Measurements from ENCODE around the gene EVPL. TPM values are rescaled to one million over a fixed set of nuclear protein-coding genes. Genes with fewer than 3 reads are reported as not detected.

The EVPL gene
- total and polyA plus RNA-seq, 2 of the 13 experiments (the other 11 are each of a cell fraction or from before 2014, with no cell fraction given): 2.1 to 8.2 TPM

DNA sequence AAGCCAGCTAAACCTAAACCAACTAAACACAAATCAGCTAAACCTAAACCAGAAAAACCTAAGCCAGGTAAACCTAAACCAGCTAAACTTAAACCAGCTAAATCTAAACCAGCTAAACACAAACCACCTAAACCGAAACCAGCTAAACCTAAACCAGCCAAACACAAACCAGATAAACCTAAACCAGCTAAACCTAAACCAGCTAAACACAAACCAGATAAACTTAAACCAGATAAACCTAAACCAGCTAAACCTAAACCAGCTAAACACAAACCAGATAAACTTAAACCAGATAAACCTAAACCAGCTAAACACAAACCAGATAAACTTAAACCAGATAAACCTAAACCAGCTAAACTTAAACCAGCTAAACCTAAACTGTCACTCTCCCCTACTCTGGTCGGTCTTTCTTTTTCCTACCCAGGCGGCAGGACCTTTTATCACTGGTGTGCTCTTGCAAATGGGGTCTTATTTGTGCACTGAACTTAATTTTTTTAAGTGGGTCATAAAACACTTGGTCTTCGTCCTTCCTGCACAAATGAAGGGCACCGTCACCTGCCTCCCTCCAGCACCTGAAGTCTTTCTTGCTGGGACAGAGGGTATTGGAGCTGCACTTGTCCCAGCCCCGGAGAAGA, 7.2 kb downstream of the EVPL start (continued):
- TF ChIP-seq, protein P1, sequence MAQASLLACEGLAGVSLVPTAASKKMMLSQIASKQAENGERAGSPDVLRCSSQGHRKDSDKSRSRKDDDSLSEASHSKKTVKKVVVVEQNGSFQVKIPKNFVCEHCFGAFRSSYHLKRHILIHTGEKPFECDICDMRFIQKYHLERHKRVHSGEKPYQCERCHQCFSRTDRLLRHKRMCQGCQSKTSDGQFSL (CRISPR knock-in tag; IDR thresholded peaks at IDR 0.05): no peak
- no peak for TF ChIP-seq SNAI1 (CRISPR knock-in tag; IDR thresholded peaks at IDR 0.05; ENCODE audit: borderline replicate concordance)
- TF ChIP-seq, protein P2, sequence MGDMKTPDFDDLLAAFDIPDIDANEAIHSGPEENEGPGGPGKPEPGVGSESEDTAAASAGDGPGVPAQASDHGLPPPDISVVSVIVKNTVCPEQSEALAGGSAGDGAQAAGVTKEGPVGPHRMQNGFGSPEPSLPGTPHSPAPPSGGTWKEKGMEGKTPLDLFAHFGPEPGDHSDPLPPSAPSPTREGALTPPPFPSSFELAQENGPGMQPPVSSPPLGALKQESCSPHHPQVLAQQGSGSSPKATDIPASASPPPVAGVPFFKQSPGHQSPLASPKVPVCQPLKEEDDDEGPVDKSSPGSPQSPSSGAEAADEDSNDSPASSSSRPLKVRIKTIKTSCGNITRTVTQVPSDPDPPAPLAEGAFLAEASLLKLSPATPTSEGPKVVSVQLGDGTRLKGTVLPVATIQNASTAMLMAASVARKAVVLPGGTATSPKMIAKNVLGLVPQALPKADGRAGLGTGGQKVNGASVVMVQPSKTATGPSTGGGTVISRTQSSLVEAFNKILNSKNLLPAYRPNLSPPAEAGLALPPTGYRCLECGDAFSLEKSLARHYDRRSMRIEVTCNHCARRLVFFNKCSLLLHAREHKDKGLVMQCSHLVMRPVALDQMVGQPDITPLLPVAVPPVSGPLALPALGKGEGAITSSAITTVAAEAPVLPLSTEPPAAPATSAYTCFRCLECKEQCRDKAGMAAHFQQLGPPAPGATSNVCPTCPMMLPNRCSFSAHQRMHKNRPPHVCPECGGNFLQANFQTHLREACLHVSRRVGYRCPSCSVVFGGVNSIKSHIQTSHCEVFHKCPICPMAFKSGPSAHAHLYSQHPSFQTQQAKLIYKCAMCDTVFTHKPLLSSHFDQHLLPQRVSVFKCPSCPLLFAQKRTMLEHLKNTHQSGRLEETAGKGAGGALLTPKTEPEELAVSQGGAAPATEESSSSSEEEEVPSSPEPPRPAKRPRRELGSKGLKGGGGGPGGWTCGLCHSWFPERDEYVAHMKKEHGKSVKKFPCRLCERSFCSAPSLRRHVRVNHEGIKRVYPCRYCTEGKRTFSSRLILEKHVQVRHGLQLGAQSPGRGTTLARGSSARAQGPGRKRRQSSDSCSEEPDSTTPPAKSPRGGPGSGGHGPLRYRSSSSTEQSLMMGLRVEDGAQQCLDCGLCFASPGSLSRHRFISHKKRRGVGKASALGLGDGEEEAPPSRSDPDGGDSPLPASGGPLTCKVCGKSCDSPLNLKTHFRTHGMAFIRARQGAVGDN (CRISPR knock-in tag; IDR thresholded peaks at IDR 0.05): no peak
- no peak for TF ChIP-seq ZBTB20 (CRISPR knock-in tag; IDR thresholded peaks at IDR 0.05; ENCODE audit: borderline replicate concordance, low read depth)
- TF ChIP-seq, protein P3, sequence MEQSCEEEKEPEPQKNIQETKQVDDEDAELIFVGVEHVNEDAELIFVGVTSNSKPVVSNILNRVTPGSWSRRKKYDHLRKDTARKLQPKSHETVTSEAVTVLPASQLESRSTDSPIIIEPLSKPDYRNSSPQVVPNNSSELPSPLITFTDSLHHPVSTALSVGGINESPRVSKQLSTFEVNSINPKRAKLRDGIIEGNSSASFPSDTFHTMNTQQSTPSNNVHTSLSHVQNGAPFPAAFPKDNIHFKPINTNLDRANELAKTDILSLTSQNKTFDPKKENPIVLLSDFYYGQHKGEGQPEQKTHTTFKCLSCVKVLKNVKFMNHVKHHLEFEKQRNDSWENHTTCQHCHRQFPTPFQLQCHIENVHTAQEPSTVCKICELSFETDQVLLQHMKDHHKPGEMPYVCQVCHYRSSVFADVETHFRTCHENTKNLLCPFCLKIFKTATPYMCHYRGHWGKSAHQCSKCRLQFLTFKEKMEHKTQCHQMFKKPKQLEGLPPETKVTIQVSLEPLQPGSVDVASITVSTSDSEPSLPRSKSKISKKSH (CRISPR knock-in tag; IDR thresholded peaks at IDR 0.05; ENCODE audit: borderline replicate concordance): no peak
- no peak for TF ChIP-seq HES4 (CRISPR knock-in tag; IDR thresholded peaks at IDR 0.05; ENCODE audit: borderline replicate concordance)
- no peak for TF ChIP-seq GABPB1 (CRISPR knock-in tag; IDR thresholded peaks at IDR 0.05)
- TF ChIP-seq, protein P4, sequence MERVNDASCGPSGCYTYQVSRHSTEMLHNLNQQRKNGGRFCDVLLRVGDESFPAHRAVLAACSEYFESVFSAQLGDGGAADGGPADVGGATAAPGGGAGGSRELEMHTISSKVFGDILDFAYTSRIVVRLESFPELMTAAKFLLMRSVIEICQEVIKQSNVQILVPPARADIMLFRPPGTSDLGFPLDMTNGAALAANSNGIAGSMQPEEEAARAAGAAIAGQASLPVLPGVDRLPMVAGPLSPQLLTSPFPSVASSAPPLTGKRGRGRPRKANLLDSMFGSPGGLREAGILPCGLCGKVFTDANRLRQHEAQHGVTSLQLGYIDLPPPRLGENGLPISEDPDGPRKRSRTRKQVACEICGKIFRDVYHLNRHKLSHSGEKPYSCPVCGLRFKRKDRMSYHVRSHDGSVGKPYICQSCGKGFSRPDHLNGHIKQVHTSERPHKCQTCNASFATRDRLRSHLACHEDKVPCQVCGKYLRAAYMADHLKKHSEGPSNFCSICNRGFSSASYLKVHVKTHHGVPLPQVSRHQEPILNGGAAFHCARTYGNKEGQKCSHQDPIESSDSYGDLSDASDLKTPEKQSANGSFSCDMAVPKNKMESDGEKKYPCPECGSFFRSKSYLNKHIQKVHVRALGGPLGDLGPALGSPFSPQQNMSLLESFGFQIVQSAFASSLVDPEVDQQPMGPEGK (CRISPR knock-in tag; IDR thresholded peaks at IDR 0.05): no peak
- TF ChIP-seq ZNF652 (CRISPR knock-in tag; IDR thresholded peaks at IDR 0.05; ENCODE audit: borderline replicate concordance, low read depth): no peak
- TF ChIP-seq ATF7 (IDR thresholded peaks at IDR 0.05): 0 out of 2 replicates have a peak, but pooled peaks have one; percentile 14
- TF ChIP-seq ATF7 (CRISPR knock-in tag; IDR thresholded peaks at IDR 0.05): no peak
- TF ChIP-seq WIZ (CRISPR knock-in tag; IDR thresholded peaks at IDR 0.05): no peak
- 0 out of 2 replicates have a peak, but pooled peaks have one; percentile 29 for TF ChIP-seq FOXK2 (IDR thresholded peaks at IDR 0.05)
- 0 out of 2 replicates have a peak, but pooled peaks have one; percentile 27 for TF ChIP-seq NFRKB (IDR thresholded peaks at IDR 0.05)
- no peak for TF ChIP-seq TBP (CRISPR knock-in tag; IDR thresholded peaks at IDR 0.05)
- no peak for TF ChIP-seq ZNF136 (CRISPR knock-in tag; IDR thresholded peaks at IDR 0.05; ENCODE audit: low read depth)
- no peak for TF ChIP-seq SOX5 (CRISPR knock-in tag; IDR thresholded peaks at IDR 0.05; ENCODE audit: borderline replicate concordance)
- TF ChIP-seq MBD4 (IDR thresholded peaks at IDR 0.05; ENCODE audit: borderline replicate concordance, low read length): no peak
- TF ChIP-seq ZNF768 (CRISPR knock-in tag; IDR thresholded peaks at IDR 0.05): no peak
- TF ChIP-seq SIX4 (CRISPR knock-in tag; IDR thresholded peaks at IDR 0.05): no peak
- no peak for TF ChIP-seq ZNF775 (CRISPR knock-in tag; IDR thresholded peaks at IDR 0.05; ENCODE audit: borderline replicate concordance)
- TF ChIP-seq HNRNPL (IDR thresholded peaks at IDR 0.05; ENCODE audit: low read depth, low read length): no peak
- no peak for TF ChIP-seq ZNF546 (CRISPR knock-in tag; conservative IDR thresholded peaks at IDR 0.05)
- TF ChIP-seq ATM (IDR thresholded peaks at IDR 0.05; ENCODE audit: borderline replicate concordance): peak; percentile 52; the same call in 1 of the 2 replicates

Data from HepG2 (cell line).